GM18508 (cell line): ENCODE data around the gene CCDC148.
"Not testable (repeated sequence)": the region's sequence is repeated elsewhere in the genome, so short reads cannot be mapped to it uniquely, and the experiment has no call there.

Experiments used
- ATAC-seq: cut with Tn5 transposase; IDR thresholded peaks from one replicate; pipeline ENCODE4 v1.9.1; 2021; ENCODE audit warnings: moderate number of reproducible peaks; ENCODE audit not compliant: insufficient read depth, unreplicated experiment

Gene CCDC148

GRCh38 chr2:158484892-158485556 is 28.5 kb upstream of the CCDC148 start:
- ATAC-seq: no peak

- ATAC-seq: no peak
Measured at GRCh38 chr2:158482594-158482993, 26.0 kb upstream of the CCDC148 start.

DNA sequence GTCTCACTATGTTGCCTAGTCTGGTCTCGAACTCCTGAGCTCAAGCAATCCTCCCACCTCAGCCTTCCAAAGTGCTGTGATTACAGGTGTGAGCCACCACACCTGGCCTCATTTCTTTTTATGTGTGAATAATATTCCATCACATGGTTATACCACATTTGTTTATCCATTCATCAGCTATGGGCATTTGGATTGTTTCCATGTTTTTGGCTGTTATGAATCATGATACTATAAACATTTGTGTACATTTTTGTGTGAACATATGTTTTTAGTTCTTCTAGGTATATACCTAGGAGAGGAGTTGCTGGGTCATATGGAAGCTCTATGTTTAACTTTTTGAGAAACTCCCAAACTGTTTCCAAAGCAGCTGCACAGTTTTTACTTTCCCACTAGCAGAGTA is 24.6 kb upstream of the CCDC148 start:
- ATAC-seq: no peak

- no peak for ATAC-seq
Measured at GRCh38 chr2:158478816-158479215, 22.3 kb upstream of the CCDC148 start.

GRCh38 chr2:158478237-158478636 is 21.7 kb upstream of the CCDC148 start:
- no peak for ATAC-seq

DNA sequence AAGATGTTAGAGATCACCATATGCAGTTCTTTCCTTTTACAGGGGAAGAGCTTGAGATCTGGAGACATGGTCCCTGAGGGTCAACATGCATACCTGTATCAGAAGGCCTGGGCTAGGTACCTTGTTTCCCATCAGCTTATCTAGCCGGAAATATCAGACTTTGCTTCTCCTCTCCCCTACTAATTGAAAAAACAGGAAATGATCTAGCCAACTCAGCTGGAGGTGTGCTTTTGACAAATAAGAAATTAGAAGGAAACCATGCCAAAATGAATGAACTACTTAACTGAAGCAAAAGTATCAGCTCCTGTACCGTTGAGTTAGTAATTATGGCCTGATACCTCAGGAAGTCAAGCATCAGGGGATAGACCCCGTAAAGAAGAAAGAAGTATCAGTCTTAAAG is 20.6 kb upstream of the CCDC148 start:
- ATAC-seq: no peak

DNA sequence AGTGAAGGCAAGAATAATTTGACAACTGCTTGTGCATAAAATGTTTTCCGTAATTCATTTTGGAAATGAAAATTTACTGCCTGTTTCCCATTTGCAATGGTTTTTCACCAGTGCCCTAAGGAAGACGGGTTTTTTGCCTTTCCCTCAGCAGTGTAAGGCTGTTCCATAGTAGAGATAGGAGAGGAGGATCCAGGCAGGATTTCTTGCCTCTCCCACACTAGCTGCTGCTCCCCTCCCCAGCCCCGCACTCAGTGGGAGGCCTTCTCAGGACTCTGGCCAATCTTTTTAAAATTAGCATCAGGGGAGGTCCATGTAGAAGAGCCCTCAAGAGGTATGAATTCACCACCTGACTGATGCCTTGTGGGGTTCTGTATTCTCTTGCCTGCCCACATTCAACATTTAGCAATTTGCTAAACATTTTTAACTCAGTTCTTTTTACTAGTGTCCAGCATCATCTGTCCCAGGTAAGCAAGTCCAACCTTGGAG is 18.0 kb upstream of the CCDC148 start:
- not testable (repeated sequence) for ATAC-seq

DNA sequence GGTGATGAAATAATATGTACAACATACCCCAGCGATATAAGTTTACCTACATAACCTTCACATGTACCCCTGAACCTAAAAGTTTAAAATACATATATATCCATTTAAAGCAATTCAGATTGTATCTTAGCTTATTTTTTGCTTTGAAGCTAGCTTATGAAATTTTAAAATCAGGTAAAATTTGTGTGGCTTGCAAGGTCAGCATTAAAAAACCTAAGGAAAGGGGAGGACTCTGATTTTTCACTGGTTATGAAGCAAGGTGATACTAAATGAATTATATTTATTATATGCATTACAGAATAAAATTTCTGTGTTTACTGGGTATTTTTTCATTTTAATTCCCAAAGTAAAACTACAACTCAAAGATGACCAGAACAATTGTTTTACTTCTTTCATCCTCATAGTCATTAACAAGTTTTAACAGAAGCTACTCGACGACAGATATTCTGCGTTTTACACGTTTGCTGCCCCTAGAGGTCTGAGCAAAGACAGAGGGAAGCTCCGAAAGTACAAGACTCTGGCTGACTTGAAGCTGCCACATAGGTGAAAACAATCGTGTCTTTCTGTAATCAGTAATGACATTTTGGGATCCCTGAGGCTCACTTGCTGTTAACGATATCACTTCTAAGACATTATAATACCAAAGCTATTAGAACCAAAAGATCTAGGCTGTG is 17.3 kb upstream of the CCDC148 start:
- ATAC-seq: no peak

DNA sequence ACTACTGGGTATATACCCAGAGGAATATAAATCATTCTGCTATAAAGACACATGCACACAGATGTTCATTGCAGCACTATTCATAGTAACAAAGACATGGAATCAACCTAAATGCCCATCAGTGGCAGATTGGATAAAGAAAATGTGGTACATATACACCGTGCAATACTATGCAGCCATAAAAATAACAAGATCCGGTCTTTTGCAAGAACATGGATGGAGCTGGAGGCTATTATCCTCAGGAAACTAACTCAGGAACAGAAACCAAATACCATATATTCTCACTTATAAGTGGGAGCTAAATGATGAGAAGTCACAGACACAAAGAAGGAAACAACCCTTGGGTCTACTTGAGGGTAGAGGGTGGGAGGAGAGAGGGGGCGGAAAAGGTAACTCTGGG is 16.7 kb upstream of the CCDC148 start:
- not testable (repeated sequence) for ATAC-seq

GRCh38 chr2:158472829-158473228 is 16.3 kb upstream of the CCDC148 start:
- ATAC-seq: not testable (repeated sequence)

DNA sequence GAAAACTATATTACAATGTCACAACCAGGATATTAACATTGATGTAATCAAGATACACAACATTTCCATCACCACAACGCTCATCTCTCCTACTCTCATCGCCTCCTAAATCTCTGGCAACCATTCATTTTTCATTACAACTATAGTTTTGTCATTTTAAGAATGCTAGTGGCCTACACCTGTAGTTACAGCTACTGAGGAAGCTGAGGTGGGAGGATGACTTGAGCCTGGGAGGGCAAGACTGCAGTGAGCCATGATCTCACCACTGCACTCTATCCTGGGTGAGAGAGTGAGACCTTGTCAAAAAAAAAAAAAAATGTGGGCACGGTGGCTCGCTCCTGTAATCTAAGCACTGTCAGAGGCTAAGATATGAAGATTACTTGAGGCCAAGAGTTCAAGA is 10.7 kb upstream of the CCDC148 start:
- no peak for ATAC-seq

DNA sequence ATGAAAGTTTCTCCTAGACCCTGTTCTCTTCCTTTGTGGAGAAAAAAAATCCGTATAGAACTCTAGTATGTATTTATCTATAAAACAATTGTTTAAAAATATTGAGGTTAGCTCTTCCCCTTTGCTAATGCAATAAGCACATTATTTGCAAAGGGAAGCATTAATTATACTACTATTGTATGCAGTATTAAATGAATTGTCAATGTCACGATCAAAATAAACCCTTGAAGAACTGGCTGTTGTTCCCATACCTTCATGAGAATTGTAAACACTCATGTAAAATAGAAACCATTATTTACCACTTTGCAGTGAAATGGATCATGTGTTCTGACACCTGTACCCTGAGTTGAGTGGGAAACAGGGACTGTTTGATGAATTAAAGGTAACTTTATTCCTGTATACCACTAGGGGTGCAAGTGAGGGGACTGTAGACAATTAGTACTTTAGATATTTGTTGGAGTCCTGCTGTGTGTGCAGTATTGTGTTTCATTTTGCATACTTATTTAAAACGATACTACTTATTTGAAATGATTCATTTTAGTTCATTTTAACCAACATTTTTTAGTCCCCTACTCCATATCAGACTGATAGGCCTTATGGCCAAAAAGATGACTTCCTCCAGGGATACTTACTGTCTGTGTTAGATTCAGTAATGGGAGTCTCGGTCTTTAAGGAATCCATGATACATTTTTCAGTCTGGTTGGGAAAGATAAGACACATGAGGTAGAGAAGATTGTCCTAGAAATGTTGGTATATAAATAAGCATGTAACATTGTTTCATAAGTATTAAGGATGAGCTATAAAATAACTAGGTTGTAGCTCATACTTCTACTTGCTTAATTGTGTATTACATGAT is 8.1 kb upstream of the CCDC148 start:
- ATAC-seq: peak; percentile 71

DNA sequence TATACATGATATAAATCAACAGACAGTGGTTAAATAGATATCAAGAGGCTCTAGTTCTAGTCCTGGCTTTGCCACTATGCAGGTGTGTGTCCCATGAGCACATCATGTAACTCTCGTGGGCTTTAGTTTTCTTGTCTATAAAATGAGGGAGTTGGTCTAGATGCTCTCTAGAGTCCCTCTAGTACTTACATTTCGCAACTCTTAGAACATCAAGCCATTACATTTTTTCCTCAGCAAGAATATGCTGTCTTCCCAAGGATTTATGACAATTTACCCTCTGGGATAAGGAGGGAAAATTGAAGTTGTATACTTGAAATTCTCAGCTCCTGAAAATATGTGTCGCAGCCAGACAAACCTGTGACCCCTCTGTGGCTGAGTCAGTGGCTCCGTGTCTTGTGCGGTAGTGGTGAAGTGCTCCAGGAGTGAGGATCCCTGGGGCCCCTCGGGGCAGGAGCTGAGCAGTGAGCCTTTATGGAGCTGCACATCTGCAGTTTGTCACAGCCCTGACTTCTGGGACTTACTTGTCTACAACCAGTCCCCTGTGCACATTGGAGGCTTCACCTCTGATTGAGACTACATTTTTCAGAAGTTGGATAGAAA is 7.0 kb upstream of the CCDC148 start:
- no peak for ATAC-seq

- ATAC-seq: no peak
Measured at GRCh38 chr2:158460632-158461297, 4.2 kb upstream of the CCDC148 start.

DNA sequence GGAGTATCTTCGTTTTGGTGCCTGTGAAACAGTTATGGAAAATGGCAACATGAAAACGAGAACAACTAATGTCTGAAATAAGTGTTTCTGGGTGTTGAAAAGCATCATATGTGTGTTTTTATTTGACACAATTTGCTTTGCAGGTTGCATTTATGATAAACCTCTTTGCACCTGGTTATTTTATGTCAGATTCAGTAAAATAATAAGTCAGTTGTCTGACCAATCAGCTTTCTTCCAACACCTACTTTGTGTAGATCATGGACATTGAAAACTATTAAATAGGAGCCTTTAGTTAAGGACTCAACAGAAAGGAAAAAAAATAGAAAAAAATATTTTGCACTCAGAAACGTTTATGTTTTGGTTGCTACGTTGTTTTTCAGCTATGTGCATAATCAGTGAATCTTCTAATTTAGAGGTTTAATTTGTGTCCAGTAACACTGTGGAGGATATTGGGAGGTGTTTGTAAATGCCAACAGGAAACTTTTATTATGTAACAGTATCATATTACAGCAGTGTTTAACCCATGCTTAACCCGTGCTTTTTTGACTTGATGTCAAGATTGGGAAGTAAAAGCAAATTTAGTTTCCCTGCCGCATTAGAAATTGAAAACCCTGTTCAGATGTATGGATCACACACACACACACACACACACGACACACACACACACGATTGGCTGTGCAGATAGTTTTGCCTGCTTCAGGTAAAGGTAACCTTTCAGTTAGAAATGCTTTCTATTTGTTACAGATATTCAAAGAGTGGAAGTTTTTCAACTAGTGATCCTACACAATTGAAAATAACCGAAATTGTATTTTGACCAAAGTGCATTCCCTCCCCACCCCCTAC is 2.8 kb upstream of the CCDC148 start:
- ATAC-seq: no peak

- no peak for ATAC-seq
Measured at GRCh38 chr2:158458617-158458920, 2.0 kb upstream of the CCDC148 start.

DNA sequence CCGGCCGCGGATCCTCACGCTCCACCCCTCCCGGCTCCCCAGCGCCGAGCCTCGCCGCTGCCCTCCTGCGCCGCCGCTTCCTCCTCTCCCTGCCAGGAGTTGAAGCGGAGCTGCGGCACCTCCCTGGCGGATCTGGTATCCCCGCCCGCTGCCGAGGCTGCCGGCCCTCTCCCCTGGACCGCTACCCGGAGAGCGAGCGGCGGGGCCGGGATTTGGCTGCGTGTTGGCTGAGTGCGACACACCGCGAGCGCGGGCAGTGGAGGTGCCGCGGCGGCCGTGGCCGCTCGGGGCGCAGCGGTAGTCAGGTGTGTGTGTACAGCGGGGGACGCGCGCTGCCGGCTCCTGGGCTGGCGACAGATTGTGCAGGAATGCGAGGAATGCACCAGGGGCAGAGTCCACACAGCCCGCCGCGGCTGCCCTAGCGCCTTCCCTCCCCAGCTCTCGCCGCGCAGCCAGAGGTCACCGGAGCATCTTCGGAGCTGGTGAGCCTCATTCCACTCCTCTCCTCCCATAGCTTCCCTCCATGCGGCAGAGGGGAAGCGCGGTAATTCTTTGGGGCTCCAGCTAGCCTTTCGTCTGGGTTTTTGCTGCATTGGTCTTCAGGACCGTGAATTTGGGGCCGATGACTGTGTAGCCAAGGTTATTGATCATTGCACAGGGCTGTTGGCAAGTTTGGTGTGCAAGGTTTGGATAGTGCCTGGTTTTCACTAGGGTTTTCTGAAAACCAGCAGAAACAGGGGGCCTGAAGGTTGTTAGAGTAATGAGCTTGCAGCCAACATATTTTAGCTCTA is 1.5 kb upstream of the CCDC148 start:
- peak; percentile 24 for ATAC-seq

GRCh38 chr2:158457092-158457825 is 706 bp upstream of the CCDC148 start:
- ATAC-seq: peak; percentile 19
